Measurements from ENCODE around the gene GABBR2.
"Not testable (repeated sequence)": the region's sequence is repeated elsewhere in the genome, so short reads cannot be mapped to it uniquely, and the experiment has no call there.

The GABBR2 gene

DNA sequence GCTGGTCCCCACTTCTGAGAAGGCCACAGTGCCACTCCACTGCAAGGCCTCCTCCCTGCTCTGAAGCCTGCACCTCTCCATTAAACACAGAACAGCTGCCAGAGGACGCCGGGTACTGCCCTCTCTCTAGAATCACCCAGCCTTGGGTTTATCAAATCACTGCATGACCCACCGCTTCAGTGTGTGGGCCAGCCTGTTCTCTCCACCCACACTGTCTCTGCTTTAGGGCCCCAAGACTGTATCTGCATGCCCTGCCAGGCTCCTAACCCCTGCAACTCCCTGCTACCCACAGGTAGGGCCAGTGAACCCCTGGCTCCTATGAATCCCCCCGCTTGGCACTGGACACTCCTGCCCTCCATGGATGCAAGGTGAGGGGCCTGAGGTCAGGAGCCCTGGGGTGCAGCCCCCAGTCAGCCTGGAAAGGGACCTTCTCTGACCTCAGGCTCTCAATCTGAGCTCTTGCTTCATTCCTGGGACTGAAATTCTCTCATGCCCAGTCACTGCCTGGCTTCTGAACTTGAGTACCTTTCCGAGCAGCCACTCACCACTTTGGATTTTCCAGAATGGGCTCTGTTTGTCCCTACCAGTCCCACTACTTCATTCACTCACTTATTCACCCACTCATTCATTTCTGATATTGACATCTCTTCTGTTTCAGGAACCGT lies 206.3 kb downstream of the GABBR2 start:
- peak; percentile 66 for DNase-seq (ENCODE audit: low spot score)
- no peak overlapping the region for H3K27ac ChIP-seq
- ChIA-PET CTCF (no interaction called here), POLR2A (ENCODE audit: low non-redundant PET) (no interaction called here)
- no peak for TF ChIP-seq CTCF (conservative IDR thresholded peaks at IDR 0.05; ENCODE audit: low read depth)

GRCh38 chr9:98501819-98502218 lies 206.9 kb downstream of the GABBR2 start:
- ChIA-PET CTCF (no interaction called here), POLR2A (ENCODE audit: low non-redundant PET) (no interaction called here)
- DNase-seq (ENCODE audit: low spot score) = no peak
- no peak for TF ChIP-seq CTCF (conservative IDR thresholded peaks at IDR 0.05; ENCODE audit: low read depth)
- no peak overlapping the region for H3K27ac ChIP-seq

DNA sequence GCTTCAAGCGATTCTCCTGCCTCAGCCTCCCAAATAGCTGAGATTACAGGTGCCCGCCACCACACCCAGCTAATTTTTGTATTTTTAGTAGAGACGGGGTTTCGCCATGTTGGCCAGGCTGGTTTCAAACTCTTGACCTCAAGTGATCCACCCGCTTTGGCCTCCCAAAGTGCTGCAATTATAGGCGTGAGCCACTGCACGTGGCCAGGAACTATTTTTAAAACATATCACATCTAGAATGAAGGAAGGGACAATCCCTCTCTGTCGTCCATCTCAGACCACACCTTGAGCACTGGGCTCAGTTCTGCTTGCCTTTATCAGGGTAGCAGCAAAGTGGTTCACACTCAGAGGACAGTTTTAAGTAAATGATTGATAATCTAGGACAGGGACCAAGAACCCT lies 207.5 kb downstream of the GABBR2 start:
- H3K27ac ChIP-seq; CTCF ChIA-PET; POLR2A ChIA-PET (ENCODE audit: low non-redundant PET): not testable (repeated sequence)

DNA sequence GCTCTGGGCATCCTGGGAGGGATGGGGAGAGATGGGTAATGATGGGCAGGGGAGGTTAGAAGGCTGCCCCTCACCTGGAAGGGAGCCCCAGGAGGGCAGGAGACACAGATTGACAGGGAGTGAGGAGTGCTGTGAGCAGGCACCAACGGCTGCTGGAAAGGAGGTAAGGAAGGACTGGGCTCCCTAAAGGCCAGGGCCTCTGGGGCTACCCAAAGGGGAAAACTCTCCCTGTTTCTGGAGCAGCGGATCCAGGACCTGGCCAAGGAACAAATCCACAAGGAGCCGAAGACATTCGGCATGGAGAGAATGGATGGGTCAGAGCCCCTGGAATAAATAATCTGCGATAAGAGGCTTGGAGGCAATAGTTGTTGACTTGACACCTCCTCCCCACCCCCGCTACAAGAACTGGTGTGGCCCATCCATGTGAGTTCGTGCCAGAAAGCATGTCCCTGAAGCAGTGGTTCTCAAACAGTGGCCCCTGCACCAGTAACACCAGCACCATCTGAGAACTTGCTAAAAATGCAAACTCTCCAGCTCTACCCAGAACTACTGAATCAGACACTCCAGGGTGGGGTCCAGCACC lies 208.3 kb downstream of the GABBR2 start:
- no peak for TF ChIP-seq CTCF (conservative IDR thresholded peaks at IDR 0.05; ENCODE audit: low read depth)
- POLR2A ChIA-PET (ENCODE audit: low non-redundant PET) = interaction anchor here (0.6 kb wide), 1 partner anchor 16 kb away, joined by 3 read pairs; no protein-coding TSS in a partner anchor
- CTCF ChIA-PET = no interaction called here
- H3K27ac ChIP-seq = no peak overlapping the region
- no peak for DNase-seq (ENCODE audit: low spot score)

More for the DNA sequence above, 207.5 kb downstream of the GABBR2 start:
- not testable (repeated sequence) for DNase-seq (ENCODE audit: low spot score)

- TF ChIP-seq CTCF (conservative IDR thresholded peaks at IDR 0.05; ENCODE audit: low read depth) = no peak
- ChIA-PET CTCF (no interaction called here), POLR2A (ENCODE audit: low non-redundant PET) (no interaction called here)
- no peak overlapping the region for H3K27ac ChIP-seq
- DNase-seq (ENCODE audit: low spot score) = no peak
Measured at GRCh38 chr9:98495530-98495929, 213.2 kb downstream of the GABBR2 start.

DNA sequence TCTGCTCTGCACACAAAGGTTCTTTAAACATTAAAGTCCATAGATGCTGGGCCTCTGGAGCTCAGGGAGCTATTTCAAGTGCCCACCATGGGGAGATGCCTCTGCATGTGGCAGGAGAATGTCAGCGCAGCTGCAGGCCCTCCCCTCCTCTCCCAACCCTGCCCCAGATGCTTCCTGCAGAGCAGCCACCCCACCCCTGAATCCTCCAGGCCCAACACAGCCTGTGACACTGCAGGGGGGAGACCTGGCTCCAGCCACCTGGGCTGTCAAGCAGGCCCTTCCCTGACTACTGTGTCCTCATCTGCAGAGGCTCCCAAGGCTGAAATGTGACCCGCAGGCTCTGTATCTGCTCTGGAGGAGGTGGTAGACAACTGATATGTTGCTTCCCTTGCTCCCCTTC lies 213.9 kb downstream of the GABBR2 start:
- CTCF ChIA-PET = no interaction called here
- TF ChIP-seq CTCF (conservative IDR thresholded peaks at IDR 0.05; ENCODE audit: low read depth) = no peak
- H3K27ac ChIP-seq = no peak overlapping the region
- POLR2A ChIA-PET (ENCODE audit: low non-redundant PET) = no interaction called here
- DNase-seq (ENCODE audit: low spot score) = no peak

- H3K27ac ChIP-seq = no peak overlapping the region
- ChIA-PET CTCF (interaction anchor here (0.5 to 0.6 kb wide), 2 partner anchors 75 to 302 kb away, joined by 3 read pairs; no protein-coding TSS in a partner anchor), POLR2A (ENCODE audit: low non-redundant PET) (no interaction called here)
- no peak for TF ChIP-seq CTCF (conservative IDR thresholded peaks at IDR 0.05; ENCODE audit: low read depth)
- no peak for DNase-seq (ENCODE audit: low spot score)
Measured at GRCh38 chr9:98491828-98492227, 216.9 kb downstream of the GABBR2 start.

All from RWPE1 (cell line).